ENCODE data around the gene FAT1.

- TF ChIP-seq YY1 (IDR thresholded peaks at IDR 0.05; ENCODE audit: insufficient read depth, insufficient read length): no peak
- TF ChIP-seq ZNF274 (IDR thresholded peaks at IDR 0.05; ENCODE audit: low read depth, low read length): no peak
These were observed 132.0 kb downstream of the FAT1 start for GRCh38 chr4:186591651-186592050.

Data from NT2/D1 (cell line).